Lower leg skin (tissue), 4 donors: ENCODE results near the gene DAO. TPM values are rescaled to one million over a fixed set of nuclear protein-coding genes. Genes with fewer than 3 reads are reported as not detected.

Source experiments
- DNase-seq, 2 donors: peaks; one replicate each; pipeline ENCODE4 v3.0.0-alpha.2; 2019; ENCODE audit warnings: low spot score in 2 of 2
- H3K4me3 ChIP-seq: fragments of 200-600 bp; sonication (generic); 2 replicates; pipeline ENCODE4 v1.5.1; 2017; ENCODE audit warnings: mild to moderate bottlenecking, low read depth; ENCODE audit not compliant: poor library complexity, severe bottlenecking
- POLR2A ChIP-seq, 2 donors: fragments of 450-650 bp; IDR thresholded peaks; one replicate each; pipeline ENCODE4 v1.6.1; 2016 to 2017; ENCODE audit warnings: antibody characterized with exemption in 2 of 2, mild to moderate bottlenecking in 1 of 2, moderate library complexity in 1 of 2
- WGBS, 2 donors: methylation state at CpG; one replicate each; pipeline ENCODE4 v1.1.5; 2018; 5-methylcytosine and 5-hydroxymethylcytosine counted together
- intact Hi-C: fragments of 100-400 bp; cut with DNase I; formaldehyde crosslinking; loops from one replicate; pipeline ENCODE4 v1.15.0; 2023; ENCODE audit warnings: low total_unique reads
- total RNA-seq, 4 donors: library from RNA; depleted of rRNA; stranded (reverse); fragments of >200 nt; gene quantifications; one replicate each; pipeline ENCODE4 v1.1.0, GENCODE V29; 2016
- TF ChIP-seq, protein P1 (sequence below), 3 donors: fragments of 450-650 bp; IDR thresholded peaks; one replicate each; pipeline ENCODE4 v1.5.1; 2016; ENCODE audit warnings: antibody characterized with exemption in 3 of 3, mild to moderate bottlenecking in 3 of 3, moderate library complexity in 2 of 3

Gene DAO
- total RNA-seq, 4 donors from 2014 or later: not detected

GRCh38 chr12:108921946-108922345 lies 42.1 kb downstream of the DAO start:
- 71 to 81% methylated on average over 3 of the region's 3 CpGs for WGBS, 2 donors
- H3K4me3 ChIP-seq: no peak overlapping the region
- TF ChIP-seq, protein P1, sequence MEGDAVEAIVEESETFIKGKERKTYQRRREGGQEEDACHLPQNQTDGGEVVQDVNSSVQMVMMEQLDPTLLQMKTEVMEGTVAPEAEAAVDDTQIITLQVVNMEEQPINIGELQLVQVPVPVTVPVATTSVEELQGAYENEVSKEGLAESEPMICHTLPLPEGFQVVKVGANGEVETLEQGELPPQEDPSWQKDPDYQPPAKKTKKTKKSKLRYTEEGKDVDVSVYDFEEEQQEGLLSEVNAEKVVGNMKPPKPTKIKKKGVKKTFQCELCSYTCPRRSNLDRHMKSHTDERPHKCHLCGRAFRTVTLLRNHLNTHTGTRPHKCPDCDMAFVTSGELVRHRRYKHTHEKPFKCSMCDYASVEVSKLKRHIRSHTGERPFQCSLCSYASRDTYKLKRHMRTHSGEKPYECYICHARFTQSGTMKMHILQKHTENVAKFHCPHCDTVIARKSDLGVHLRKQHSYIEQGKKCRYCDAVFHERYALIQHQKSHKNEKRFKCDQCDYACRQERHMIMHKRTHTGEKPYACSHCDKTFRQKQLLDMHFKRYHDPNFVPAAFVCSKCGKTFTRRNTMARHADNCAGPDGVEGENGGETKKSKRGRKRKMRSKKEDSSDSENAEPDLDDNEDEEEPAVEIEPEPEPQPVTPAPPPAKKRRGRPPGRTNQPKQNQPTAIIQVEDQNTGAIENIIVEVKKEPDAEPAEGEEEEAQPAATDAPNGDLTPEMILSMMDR (IDR thresholded peaks at IDR 0.05): no peak
- TF ChIP-seq POLR2A (IDR thresholded peaks at IDR 0.05): no peak
- no peak for DNase-seq
- intact Hi-C loops: no loop called here

DNA sequence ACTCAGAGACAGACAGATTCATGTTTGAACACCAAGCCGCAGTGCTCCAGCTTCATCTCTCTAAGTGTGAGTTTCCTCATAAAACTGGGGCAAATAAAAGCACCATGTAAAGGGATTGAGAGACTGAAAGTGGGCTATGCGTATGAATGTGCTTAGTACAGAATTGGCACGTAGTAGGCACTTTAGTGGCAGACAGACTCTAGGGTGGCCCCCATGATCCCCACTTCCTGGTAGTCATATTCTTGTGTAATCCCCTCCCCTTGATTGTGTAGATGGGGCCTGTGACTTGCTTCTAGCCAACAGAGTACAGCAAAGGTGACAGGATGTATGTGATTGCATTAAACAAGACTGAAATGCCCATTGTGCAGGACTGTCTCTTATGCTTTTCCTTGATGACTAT lies 43.0 kb downstream of the DAO start:
- intact Hi-C loops: no loop called here
- 88 to 94% methylated on average over 3 of the region's 3 CpGs for WGBS, 2 donors
- DNase-seq: no peak
- TF ChIP-seq, protein P1 (IDR thresholded peaks at IDR 0.05): no peak
- TF ChIP-seq POLR2A (IDR thresholded peaks at IDR 0.05): no peak
- H3K4me3 ChIP-seq: no peak overlapping the region

DNA sequence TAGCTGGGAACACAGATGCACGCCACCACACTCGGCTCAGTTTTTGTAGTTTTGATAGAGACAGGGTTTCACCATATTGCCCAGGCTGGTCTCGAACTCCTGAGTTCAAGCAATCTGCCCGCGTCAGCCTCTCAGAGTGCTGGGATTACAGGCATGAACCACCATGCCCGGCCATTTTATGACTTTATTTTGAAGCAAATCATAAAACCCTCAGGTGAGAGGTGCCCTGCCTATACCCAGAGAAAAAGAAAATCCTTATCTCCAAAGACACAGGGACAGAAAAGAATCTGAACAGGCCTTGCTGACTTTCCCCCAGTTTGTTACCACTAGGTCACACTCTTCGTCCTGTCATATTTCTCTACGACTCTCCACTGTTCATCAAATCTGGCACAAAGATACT lies 48.8 kb downstream of the DAO start:
- intact Hi-C loops: no loop called here

DNA sequence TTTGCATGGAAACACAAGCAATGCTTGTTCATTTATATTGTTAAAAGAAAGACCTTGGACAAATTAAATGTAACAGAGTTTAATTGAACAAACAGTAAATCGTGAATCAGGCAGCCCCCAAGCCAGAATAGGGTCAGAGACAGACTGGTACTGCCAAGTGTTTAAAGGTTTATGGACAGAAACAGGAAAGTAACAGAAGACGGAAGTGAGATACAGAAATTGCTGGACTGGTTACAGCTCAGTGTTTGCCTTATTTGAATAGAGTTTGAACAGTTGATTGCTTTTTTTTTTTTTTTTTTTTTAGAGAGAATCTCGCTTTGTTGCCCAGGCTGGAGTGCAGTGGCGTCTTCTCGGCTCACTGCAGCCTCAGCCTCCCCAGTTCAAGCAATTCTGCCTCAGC lies 50.3 kb downstream of the DAO start:
- H3K4me3 ChIP-seq: no peak overlapping the region
- WGBS, 2 donors: 62 to 70% methylated on average over 5 of the region's 5 CpGs
- intact Hi-C loops: no loop called here
- TF ChIP-seq, protein P1 (IDR thresholded peaks at IDR 0.05): no peak
- no peak for TF ChIP-seq POLR2A (IDR thresholded peaks at IDR 0.05)
- no peak for DNase-seq

More for the DNA sequence above, 48.8 kb downstream of the DAO start:
- H3K4me3 ChIP-seq: no peak overlapping the region
- TF ChIP-seq, protein P1 (IDR thresholded peaks at IDR 0.05): no peak
- no peak for TF ChIP-seq POLR2A (IDR thresholded peaks at IDR 0.05)
- WGBS, 2 donors: 89 to 90% methylated on average over 8 of the region's 8 CpGs
- DNase-seq: no peak

DNA sequence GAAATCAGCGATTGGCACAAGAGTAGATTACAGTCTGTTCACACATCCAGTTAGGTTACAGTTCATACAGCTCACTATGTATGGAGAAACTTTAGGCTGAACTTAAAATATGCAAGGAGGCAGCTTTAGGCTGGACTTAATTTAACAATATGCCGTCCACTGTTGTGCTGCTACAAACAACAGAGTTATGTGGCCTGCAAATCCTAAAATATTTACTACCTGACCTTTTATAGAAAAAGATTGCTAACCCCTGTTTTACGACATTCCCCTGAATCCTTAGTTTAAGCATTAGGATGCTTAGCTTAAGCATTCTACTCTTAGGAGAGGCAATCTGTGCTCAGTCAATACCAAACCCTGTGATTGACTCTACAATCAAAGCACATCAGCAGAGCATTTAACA lies 50.9 kb downstream of the DAO start:
- WGBS, 2 donors: 93 to 94% methylated on average over 3 of the region's 3 CpGs
- intact Hi-C loops: no loop called here
- no peak for DNase-seq
- no peak for TF ChIP-seq POLR2A (IDR thresholded peaks at IDR 0.05)
- TF ChIP-seq, protein P1 (IDR thresholded peaks at IDR 0.05): no peak
- no peak overlapping the region for H3K4me3 ChIP-seq

DNA sequence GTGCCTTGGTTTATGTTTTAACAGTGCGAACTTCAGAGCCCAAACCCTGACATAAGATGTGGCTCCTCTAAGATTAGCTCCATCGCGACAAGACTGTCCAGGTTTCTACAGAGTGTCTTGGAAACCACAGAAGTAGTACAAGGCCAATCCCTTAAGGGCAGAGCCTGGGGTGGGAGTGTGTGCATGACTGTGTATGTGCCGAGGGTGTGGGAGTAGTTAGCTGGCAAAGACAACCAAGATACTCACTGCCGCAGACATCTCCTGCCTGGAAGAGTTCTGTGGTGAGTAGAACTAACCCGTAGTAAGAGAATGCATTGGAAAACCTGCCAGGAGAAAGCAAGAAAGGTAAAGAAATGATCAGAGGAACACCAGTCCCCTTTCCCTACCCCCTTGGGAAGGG lies 54.1 kb downstream of the DAO start:
- WGBS, 2 donors: 49 to 69% methylated on average over 6 of the region's 6 CpGs
- intact Hi-C loops: no loop called here
- no peak overlapping the region for H3K4me3 ChIP-seq
- TF ChIP-seq POLR2A (IDR thresholded peaks at IDR 0.05): no peak
- TF ChIP-seq, protein P1 (IDR thresholded peaks at IDR 0.05): no peak
- no peak for DNase-seq
